Lower leg skin (tissue), 3 donors: ENCODE data around the gene TP63.

Experiments used
- CTCF ChIP-seq, 3 donors: fragments of 450-650 bp; IDR thresholded peaks; one replicate each; pipeline ENCODE4 v1.5.1; 2016; ENCODE audit warnings: antibody characterized with exemption in 3 of 3, mild to moderate bottlenecking in 3 of 3, moderate library complexity in 2 of 3
- POLR2A ChIP-seq, 2 donors: fragments of 450-650 bp; IDR thresholded peaks; one replicate each; pipeline ENCODE4 v1.6.1; 2016 to 2017; ENCODE audit warnings: antibody characterized with exemption in 2 of 2, mild to moderate bottlenecking in 1 of 2, moderate library complexity in 1 of 2

DNA sequence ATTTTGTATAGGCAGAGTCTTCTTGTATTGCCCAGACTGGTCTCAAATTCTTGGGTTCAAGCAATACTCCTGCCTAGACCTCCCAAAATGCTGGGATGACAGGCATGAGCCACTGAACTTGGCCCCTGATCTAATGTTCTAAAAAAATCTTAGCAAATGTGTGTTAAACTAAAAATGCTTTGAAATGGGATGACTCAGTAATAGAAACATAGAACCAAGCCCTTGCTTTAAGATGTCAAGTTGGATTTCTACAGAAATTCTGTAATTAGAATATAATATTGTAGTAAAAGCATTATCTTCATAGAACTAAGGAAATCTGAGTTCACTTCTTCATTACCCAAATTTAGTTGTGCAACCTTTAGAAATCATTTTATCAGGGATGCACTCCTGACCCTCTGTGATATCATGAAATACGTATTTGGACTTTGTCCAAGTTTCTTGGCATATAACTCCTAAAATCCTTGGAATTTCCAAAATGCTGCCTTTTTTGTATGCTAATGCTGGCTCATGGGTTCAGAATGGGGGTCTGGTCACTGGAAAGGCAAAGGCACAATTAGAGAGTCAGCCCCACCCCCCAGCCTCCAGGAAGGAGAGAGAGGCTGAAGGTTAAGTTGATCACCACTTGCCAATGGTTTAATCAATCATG, 217.3 kb downstream of the TP63 start:
- TF ChIP-seq CTCF (IDR thresholded peaks at IDR 0.05) (no peak), POLR2A (IDR thresholded peaks at IDR 0.05) (no peak)
